Keratinocyte (primary cell): ENCODE data around the gene EPHB2. TPM values are rescaled to one million over a fixed set of nuclear protein-coding genes. Genes with fewer than 3 reads are reported as not detected.

Experiments
- DNase-seq: peaks from one replicate; pipeline ENCODE4 v3.0.0-alpha.2; 2011; ENCODE audit warnings: low read depth, missing footprints, low spot score
- FAIRE-seq: peaks from 2 replicates; lab custom pipeline; 2011; peaks lifted over from hg19 to GRCh38; lab: Jason Lieb, UNC
- H2AFZ ChIP-seq: 2 replicates; pipeline ENCODE4 v1.6.0; 2012; ENCODE audit warnings: low read length, control low read depth, inconsistent platforms; ENCODE audit not compliant: control insufficient read depth
- H3K27ac ChIP-seq: 2 replicates; pipeline ENCODE4 v1.5.1; 2011; ENCODE audit warnings: low read length; ENCODE audit not compliant: control insufficient read depth, insufficient read depth
- H3K27me3 ChIP-seq: 3 replicates; pipeline ENCODE4 v1.6.0; 2011; ENCODE audit warnings: low read length; ENCODE audit not compliant: control insufficient read depth, insufficient read depth; ENCODE audit errors: extremely low read depth
- H3K36me3 ChIP-seq, 2 experiments: 2 replicates in 1 of 2; 3 replicates in 1 of 2; pipeline ENCODE4 v1.5.1; 2011; ENCODE audit warnings: low read length in 2 of 2, mild to moderate bottlenecking in 1 of 2; ENCODE audit not compliant: control insufficient read depth in 2 of 2, insufficient read depth in 2 of 2; ENCODE audit errors: extremely low read depth in 1 of 2
- H3K4me1 ChIP-seq: 3 replicates; pipeline ENCODE4 v1.5.1; 2011; ENCODE audit warnings: low read length; ENCODE audit not compliant: control insufficient read depth, insufficient read depth; ENCODE audit errors: extremely low read depth
- H3K4me2 ChIP-seq: 3 replicates; pipeline ENCODE4 v1.6.0; 2011; ENCODE audit warnings: low read depth, low read length; ENCODE audit not compliant: control insufficient read depth, insufficient read depth; ENCODE audit errors: extremely low read depth
- H3K4me3 ChIP-seq, 3 experiments: fragments of 200-600 bp in 1 of 3; sonication (generic) in 1 of 3; 2 replicates in 2 of 3; 3 replicates in 1 of 3; pipeline ENCODE4 v1.5.1; 2011 to 2016; ENCODE audit warnings: low read length in 3 of 3, mild to moderate bottlenecking in 3 of 3, control low read depth in 2 of 3, inconsistent platforms in 1 of 3, low read depth in 1 of 3, mixed read lengths in 1 of 3, mixed run types in 1 of 3, moderate library complexity in 1 of 3; ENCODE audit not compliant: control insufficient read depth in 2 of 3, insufficient read depth in 2 of 3; ENCODE audit errors: extremely low read depth in 1 of 3
- H3K79me2 ChIP-seq: 2 replicates; pipeline ENCODE4 v1.6.0; 2012; ENCODE audit warnings: low read length; ENCODE audit not compliant: control insufficient read depth, insufficient read depth
- H3K9ac ChIP-seq: 3 replicates; pipeline ENCODE4 v1.6.0; 2011; ENCODE audit warnings: low read length; ENCODE audit not compliant: control insufficient read depth, insufficient read depth; ENCODE audit errors: extremely low read depth
- H3K9me1 ChIP-seq: 3 replicates; pipeline ENCODE4 v1.6.0; 2011; ENCODE audit warnings: low read length; ENCODE audit not compliant: control insufficient read depth, insufficient read depth; ENCODE audit errors: extremely low read depth
- H3K9me3 ChIP-seq: 2 replicates; pipeline ENCODE4 v1.5.1; 2012; ENCODE audit warnings: low read depth, low read length; ENCODE audit not compliant: control insufficient read depth
- H4K20me1 ChIP-seq: 3 replicates; pipeline ENCODE4 v1.6.0; 2011; ENCODE audit warnings: low read length; ENCODE audit not compliant: control insufficient read depth, insufficient read depth; ENCODE audit errors: extremely low read depth
- CTCF ChIP-seq, 3 experiments: IDR thresholded peaks in 1 of 3; conservative IDR thresholded peaks in 1 of 3; optimal IDR thresholded peaks in 1 of 3; 2 replicates in 2 of 3; 3 replicates in 1 of 3; pipeline versions ENCODE3 to v1.5.1; 2011; ENCODE audit warnings: low read length in 3 of 3, mild to moderate bottlenecking in 3 of 3, moderate library complexity in 2 of 3, control low read depth in 1 of 3, inconsistent platforms in 1 of 3; ENCODE audit not compliant: insufficient read depth in 2 of 3; ENCODE audit errors: extremely low read depth in 1 of 3
- EZH2 ChIP-seq: IDR thresholded peaks from one replicate; pipeline ENCODE4 v1.6.1; 2012; ENCODE audit warnings: inconsistent platforms, mild to moderate bottlenecking, low read length, moderate library complexity
- dilution Hi-C: fragments of 300-500 bp; cut with MboI; formaldehyde crosslinking; loops from one replicate; pipeline ENCODE4 v1.7.0; 2020; ENCODE audit warnings: low sequenced_read_pairs; ENCODE audit not compliant: extremely low pct_ligation_motif_present
- polyA plus RNA-seq, 5 experiments: library from polyadenylated mRNA; depleted of rRNA in 3 of 5; stranded (reverse) in 3 of 5; stranded (forward) in 1 of 5; unstranded in 1 of 5; fragments of >200 nt; gene quantifications; 1 replicate in 1 of 5; 2 replicates in 3 of 5; 3 replicates in 1 of 5; pipeline versions ENCODE4 v1.2.1 to v1.2.3, GENCODE V29; 2011 to 2012; ENCODE audit warnings: missing spikeins in 2 of 5, low read depth in 1 of 5, low replicate concordance in 1 of 5

The EPHB2 gene
- polyA plus RNA-seq, 1 donor (not counting 4 experiments of a cell fraction or from before 2014, with no cell fraction given), result 0.10 TPM

GRCh38 chr1:22749919-22750684, 39.5 kb downstream of the EPHB2 start:
- FAIRE-seq, result peak; percentile 92
- H3K9ac ChIP-seq, result peak overlapping the region; percentile 72

GRCh38 chr1:22750685-22751051, 40.0 kb downstream of the EPHB2 start:
- dilution Hi-C loops, result no loop called here

More at GRCh38 chr1:22749919-22750684, 39.5 kb downstream of the EPHB2 start:
- peak overlapping the region in 1 of 3 experiments; percentile 43 for H3K4me3 ChIP-seq
- no peaks in the 10 kb centered on the region for H4K20me1 ChIP-seq
- H3K27me3 ChIP-seq, result no peaks in the 10 kb centered on the region
- H2AFZ ChIP-seq, result peak overlapping the region; percentile 88
- peaks cover 44% of the 10 kb centered on the region for H3K4me1 ChIP-seq
- no peaks in the 10 kb centered on the region for H3K79me2 ChIP-seq
- H3K9me1 ChIP-seq, result no peaks in the 10 kb centered on the region
- peak overlapping the region; percentile 86 for H3K27ac ChIP-seq
- peak; percentile 11 for DNase-seq
- TF ChIP-seq CTCF (optimal IDR thresholded peaks at IDR 0.05 in 1 of 3, IDR thresholded peaks at IDR 0.05 in 1 of 3, conservative IDR thresholded peaks at IDR 0.05 in 1 of 3; ENCODE audit: extremely low read depth in 1 of 3, insufficient read depth in 2 of 3, low read length in 3 of 3) (no peak), EZH2 (no peak)
- dilution Hi-C loops, result no loop called here
- H3K9me3 ChIP-seq, result no peaks in the 10 kb centered on the region
- H3K36me3 ChIP-seq, result no peaks in the 10 kb centered on the region
- H3K4me2 ChIP-seq, result peak overlapping the region; percentile 79

More at GRCh38 chr1:22750685-22751051, 40.0 kb downstream of the EPHB2 start:
- Histone ChIP-seq H3K27me3 (no peaks in the 10 kb centered on the region), H3K36me3 (no peaks in the 10 kb centered on the region), H3K9me3 (no peaks in the 10 kb centered on the region), H3K4me2 (peak overlapping the region; percentile 79), H3K79me2 (no peaks in the 10 kb centered on the region), H3K27ac (peak overlapping the region; percentile 86), H3K9me1 (no peaks in the 10 kb centered on the region), H3K4me1 (peaks cover 44% of the 10 kb centered on the region), H3K9ac (peak overlapping the region; percentile 72), H4K20me1 (no peaks in the 10 kb centered on the region), H3K4me3 (no peak overlapping the region), H2AFZ (no peak overlapping the region)
- DNase-seq (peak; percentile 32), FAIRE-seq (peak; percentile 13)
- TF ChIP-seq EZH2 (no peak), CTCF (optimal IDR thresholded peaks at IDR 0.05 in 1 of 3, IDR thresholded peaks at IDR 0.05 in 1 of 3, conservative IDR thresholded peaks at IDR 0.05 in 1 of 3; ENCODE audit: extremely low read depth in 1 of 3, insufficient read depth in 2 of 3, low read length in 3 of 3) (no peak)
